ENCODE data around the gene MID1IP1. TPM values are rescaled to one million over a fixed set of nuclear protein-coding genes. Genes with fewer than 3 reads are reported as not detected.

Gene MID1IP1, protein sequence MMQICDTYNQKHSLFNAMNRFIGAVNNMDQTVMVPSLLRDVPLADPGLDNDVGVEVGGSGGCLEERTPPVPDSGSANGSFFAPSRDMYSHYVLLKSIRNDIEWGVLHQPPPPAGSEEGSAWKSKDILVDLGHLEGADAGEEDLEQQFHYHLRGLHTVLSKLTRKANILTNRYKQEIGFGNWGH
- 46.5 and 50.0 TPM in 2 replicates for total RNA-seq (2014; rRNA removed; shearing (Covaris generic); ENCODE audit: low replicate concordance)

- H3K36me3 ChIP-seq = peaks cover 11% of the 10 kb centered on the region
- no peak within 1 kb of the TSS for H3K4me3 ChIP-seq
- no peaks in the 10 kb centered on the region for H3K27me3 ChIP-seq
- DNase-seq = no peak
- no peaks in the 10 kb centered on the region for H3K9me3 ChIP-seq
Measured at GRCh38 chrX:38800981-38801845, at the start of gene MID1IP1. MID1IP1 (plus strand) TSS chrX:38801459; CDS start chrX:38804947, 3,488 bp downstream.

GRCh38 chrX:38754102-38754790, 47.0 kb upstream of the MID1IP1 start:
- peak; percentile 4 for DNase-seq
- H3K36me3 ChIP-seq = no peaks in the 10 kb centered on the region
- H3K9me3 ChIP-seq = no peaks in the 10 kb centered on the region
- H3K27me3 ChIP-seq = no peaks in the 10 kb centered on the region
- H3K4me3 ChIP-seq = no peak overlapping the region

GRCh38 chrX:38754818-38755718, 46.2 kb upstream of the MID1IP1 start:
- no peaks in the 10 kb centered on the region for H3K36me3 ChIP-seq
- H3K9me3 ChIP-seq = no peaks in the 10 kb centered on the region
- no peak overlapping the region for H3K4me3 ChIP-seq
- DNase-seq = no peak
- no peaks in the 10 kb centered on the region for H3K27me3 ChIP-seq

DNA sequence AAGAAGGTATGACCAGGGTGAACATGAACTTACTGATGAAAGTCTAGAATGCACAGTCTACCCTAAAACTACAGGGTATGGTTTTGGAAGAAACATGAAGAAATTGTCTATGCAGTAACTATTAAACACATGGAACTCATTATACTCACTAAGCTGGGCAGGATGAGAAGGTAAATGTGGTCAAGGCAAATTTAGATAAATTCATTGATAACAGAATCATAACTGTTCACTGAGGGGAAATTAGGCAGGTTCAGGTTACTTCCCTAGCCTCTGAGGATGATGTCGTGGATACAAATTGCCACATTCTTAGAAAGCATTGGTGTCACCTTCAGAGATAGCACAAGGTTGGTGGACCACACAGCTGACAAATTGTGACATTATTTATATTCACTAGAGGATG, 40.4 kb upstream of the MID1IP1 start:
- no peak for DNase-seq
- H3K27me3 ChIP-seq = no peaks in the 10 kb centered on the region
- H3K4me3 ChIP-seq = no peak overlapping the region
- no peaks in the 10 kb centered on the region for H3K36me3 ChIP-seq
- H3K9me3 ChIP-seq = no peaks in the 10 kb centered on the region

DNA sequence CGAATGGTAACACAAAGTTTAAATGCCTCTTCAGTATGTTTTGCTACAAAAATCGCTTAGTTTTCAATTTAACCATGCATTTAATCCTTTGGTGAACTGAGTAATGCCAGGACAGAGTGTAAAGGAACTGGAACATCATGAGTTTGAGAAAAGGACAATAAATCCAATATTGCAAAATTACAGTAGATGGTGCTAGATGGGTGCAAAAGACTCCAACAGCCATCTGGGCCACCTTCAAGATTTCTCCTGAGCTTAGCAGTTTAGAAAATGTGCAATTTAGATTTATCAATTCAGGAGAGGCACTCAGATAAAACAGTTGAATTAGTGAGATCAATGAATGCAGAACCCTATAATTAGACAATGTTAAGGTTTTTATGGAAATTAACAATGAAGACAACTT, 33.2 kb upstream of the MID1IP1 start:
- no peak for DNase-seq
- no peaks in the 10 kb centered on the region for H3K36me3 ChIP-seq
- no peaks in the 10 kb centered on the region for H3K27me3 ChIP-seq
- no peak overlapping the region for H3K4me3 ChIP-seq
- no peaks in the 10 kb centered on the region for H3K9me3 ChIP-seq

- no peaks in the 10 kb centered on the region for H3K9me3 ChIP-seq
- no peak for DNase-seq
- no peak overlapping the region for H3K4me3 ChIP-seq
- H3K36me3 ChIP-seq = no peaks in the 10 kb centered on the region
- no peaks in the 10 kb centered on the region for H3K27me3 ChIP-seq
Measured at GRCh38 chrX:38770152-38770551, 31.1 kb upstream of the MID1IP1 start.

- DNase-seq = no peak
- Histone ChIP-seq H3K9me3 (no peaks in the 10 kb centered on the region), H3K36me3 (no peaks in the 10 kb centered on the region), H3K27me3 (no peaks in the 10 kb centered on the region), H3K4me3 (no peak overlapping the region)
Measured at GRCh38 chrX:38774249-38774648, 27.0 kb upstream of the MID1IP1 start.

- peaks cover 4% of the 10 kb centered on the region for H3K36me3 ChIP-seq
- H3K4me3 ChIP-seq = no peak overlapping the region
- no peak for DNase-seq
- H3K27me3 ChIP-seq = no peaks in the 10 kb centered on the region
- H3K9me3 ChIP-seq = no peaks in the 10 kb centered on the region
Measured at GRCh38 chrX:38796946-38797345, 4.3 kb upstream of the MID1IP1 start.

DNA sequence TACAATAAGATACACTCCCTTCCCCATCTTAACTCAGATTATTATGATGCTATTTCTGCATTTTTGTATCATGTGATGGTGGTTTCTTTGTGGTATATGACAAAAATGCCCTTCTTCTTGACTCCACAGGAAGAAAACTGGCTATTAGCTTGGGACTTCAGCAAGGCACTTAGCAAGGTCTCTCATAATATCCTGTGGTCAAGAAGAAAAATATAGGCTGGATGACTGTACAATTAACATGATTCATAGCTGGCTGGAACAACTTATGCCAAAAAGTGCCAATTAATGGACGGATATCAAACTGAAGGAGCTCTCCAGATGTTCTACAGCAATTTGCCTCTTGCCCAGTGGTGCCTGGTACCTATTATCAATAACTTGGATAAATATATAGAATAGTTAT, 2.3 kb upstream of the MID1IP1 start:
- no peaks in the 10 kb centered on the region for H3K27me3 ChIP-seq
- no peaks in the 10 kb centered on the region for H3K9me3 ChIP-seq
- peaks cover 4% of the 10 kb centered on the region for H3K36me3 ChIP-seq
- no peak overlapping the region for H3K4me3 ChIP-seq
- peak; percentile 3 for DNase-seq

DNA sequence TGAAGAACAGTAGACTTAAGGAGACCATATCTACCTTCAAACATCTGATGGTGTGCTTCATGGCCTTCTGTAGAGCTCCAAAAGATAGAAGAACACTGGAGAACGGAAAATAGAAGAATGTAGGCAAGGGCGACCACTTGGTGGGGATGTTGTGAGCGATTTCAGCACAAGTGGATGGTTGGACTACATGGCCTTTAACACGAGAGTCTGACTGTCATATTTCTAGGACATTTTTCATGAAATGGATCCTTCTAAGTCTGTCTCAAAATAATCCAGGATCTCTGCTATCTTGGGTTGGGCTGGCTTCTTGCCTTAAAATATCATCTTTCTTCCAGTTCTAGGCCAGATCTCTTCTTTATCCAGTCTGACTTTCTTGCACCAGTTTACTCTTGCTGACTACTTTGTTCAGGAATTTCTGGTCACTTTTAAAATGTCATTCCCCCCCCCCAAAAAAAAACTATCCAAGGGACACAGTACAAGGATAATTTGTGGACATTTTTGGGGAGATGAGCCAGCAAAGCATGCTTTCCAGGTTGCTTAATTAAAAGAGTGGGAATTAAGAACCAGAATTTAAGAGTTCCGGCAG, 1.2 kb upstream of the MID1IP1 start:
- peaks cover 8% of the 10 kb centered on the region for H3K36me3 ChIP-seq
- no peaks in the 10 kb centered on the region for H3K27me3 ChIP-seq
- H3K4me3 ChIP-seq = no peak overlapping the region
- no peaks in the 10 kb centered on the region for H3K9me3 ChIP-seq
- DNase-seq = no peak

- H3K9me3 ChIP-seq = no peaks in the 10 kb centered on the region
- peaks cover 19% of the 10 kb centered on the region for H3K36me3 ChIP-seq
- peak overlapping the region; percentile 77 for H3K4me3 ChIP-seq
- no peak for DNase-seq
- H3K27me3 ChIP-seq = no peaks in the 10 kb centered on the region
Measured at GRCh38 chrX:38803243-38803587, 2.0 kb downstream of the MID1IP1 start.

DNA sequence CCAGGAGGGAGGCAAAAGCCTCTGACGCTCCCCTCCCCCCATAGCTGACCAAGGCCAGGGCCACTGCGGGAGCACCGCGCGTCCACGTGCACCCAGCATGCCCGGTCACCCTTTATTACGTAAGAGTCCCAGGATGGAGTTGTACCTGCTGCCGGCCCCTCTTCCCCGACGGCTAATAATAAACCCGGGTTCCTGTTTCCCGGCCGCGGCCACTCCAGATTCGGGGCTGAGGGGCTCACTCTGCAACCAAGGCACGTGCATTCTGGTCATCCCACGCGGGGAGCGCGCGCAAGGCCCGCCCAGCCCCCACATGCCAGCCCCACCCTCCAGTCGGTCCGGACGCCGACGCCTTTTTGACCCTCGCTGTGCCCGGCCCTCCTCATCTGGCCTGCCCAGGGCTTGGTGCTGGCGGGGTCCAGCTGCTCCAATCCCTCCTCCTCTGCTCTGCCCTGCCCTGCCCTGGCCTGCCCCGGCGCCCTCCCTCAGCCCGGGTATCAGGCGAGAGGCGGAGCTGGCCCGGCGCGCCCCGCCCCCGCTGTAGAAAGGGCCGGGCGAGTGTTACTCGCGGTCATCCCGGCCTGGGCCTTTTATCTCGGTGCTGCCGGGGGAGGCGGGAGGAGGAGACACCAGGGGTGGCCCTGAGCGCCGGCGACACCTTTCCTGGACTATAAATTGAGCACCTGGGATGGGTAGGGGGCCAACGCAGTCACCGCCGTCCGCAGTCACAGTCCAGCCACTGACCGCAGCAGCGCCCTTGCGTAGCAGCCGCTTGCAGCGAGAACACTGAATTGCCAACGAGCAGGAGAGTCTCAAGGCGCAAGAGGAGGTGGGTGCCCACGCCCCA, 2.6 kb downstream of the MID1IP1 start:
- peaks cover 15% of the 10 kb centered on the region for H3K36me3 ChIP-seq
- H3K9me3 ChIP-seq = no peaks in the 10 kb centered on the region
- peak; percentile 94 for DNase-seq
- H3K4me3 ChIP-seq = peak overlapping the region; percentile 77
- H3K27me3 ChIP-seq = no peaks in the 10 kb centered on the region

GRCh38 chrX:38804432-38804681, 3.1 kb downstream of the MID1IP1 start:
- H3K9me3 ChIP-seq = no peaks in the 10 kb centered on the region
- peak overlapping the region; percentile 77 for H3K4me3 ChIP-seq
- no peak for DNase-seq
- peaks cover 15% of the 10 kb centered on the region for H3K36me3 ChIP-seq
- H3K27me3 ChIP-seq = no peaks in the 10 kb centered on the region

GRCh38 chrX:38804682-38805431, 3.6 kb downstream of the MID1IP1 start:
- Histone ChIP-seq H3K27me3 (no peaks in the 10 kb centered on the region), H3K9me3 (no peaks in the 10 kb centered on the region), H3K36me3 (peaks cover 15% of the 10 kb centered on the region), H3K4me3 (peak overlapping the region; percentile 77)
- peak; percentile 62 for DNase-seq

Data from MG63 (cell line).